SH-SY5Y (cell line): ENCODE measurements around the gene AGBL1.

Source experiments
- GATA2 ChIP-seq: IDR thresholded peaks from 2 replicates; pipeline ENCODE4 v1.6.1; 2011; ENCODE audit warnings: mild to moderate bottlenecking, low read depth, low read length
- GATA3 ChIP-seq: IDR thresholded peaks from 2 replicates; pipeline ENCODE4 v1.6.1; 2011; ENCODE audit warnings: low read depth, mild to moderate bottlenecking, low read length, moderate library complexity

- TF ChIP-seq GATA2 (no peak), GATA3 (no peak)
Observed at GRCh38 chr15:86615816-86616215, 536.1 kb downstream of the AGBL1 start.
